HUES6 (cell line): Measurements from ENCODE around the gene ARHGEF1.

ENCODE experiments used
- H3K27ac ChIP-seq: 2 replicates; pipeline ENCODE4 v1.7.0; 2013; ENCODE audit warnings: low read depth, mild to moderate bottlenecking, low read length, inconsistent platforms
- H3K27me3 ChIP-seq: 2 replicates; pipeline ENCODE4 v1.6.1; 2013; ENCODE audit warnings: low read length; ENCODE audit not compliant: control insufficient read depth, insufficient read depth
- H3K36me3 ChIP-seq: 2 replicates; pipeline ENCODE4 v1.6.1; 2013; ENCODE audit warnings: low read length; ENCODE audit not compliant: control insufficient read depth, insufficient read depth
- H3K4me1 ChIP-seq: 2 replicates; pipeline ENCODE4 v1.6.1; 2013; ENCODE audit warnings: low read length; ENCODE audit not compliant: control insufficient read depth, insufficient read depth
- H3K4me3 ChIP-seq: 2 replicates; pipeline ENCODE4 v1.5.1; 2013; ENCODE audit warnings: low read depth, low read length
- H3K9ac ChIP-seq: one replicate; pipeline ENCODE4 v1.6.1; 2013; ENCODE audit warnings: mild to moderate bottlenecking, low read length
- H3K9me3 ChIP-seq: 2 replicates; pipeline ENCODE4 v1.6.1; 2013; ENCODE audit warnings: low read depth, low read length; ENCODE audit not compliant: control insufficient read depth, insufficient read depth

The ARHGEF1 gene

GRCh38 chr19:41862445-41862986, 20.5 kb upstream of the ARHGEF1 start:
- Histone ChIP-seq H3K9ac (peak overlapping the region; percentile 99), H3K36me3 (peaks cover 67% of the 10 kb centered on the region), H3K27ac (peak overlapping the region; percentile 1; the same call in 1 of the 2 replicates), H3K4me1 (peaks cover 24% of the 10 kb centered on the region), H3K27me3 (no peaks in the 10 kb centered on the region), H3K4me3 (peak overlapping the region; percentile 82), H3K9me3 (no peaks in the 10 kb centered on the region)

- no peak overlapping the region for H3K9ac ChIP-seq
- H3K4me3 ChIP-seq: no peak overlapping the region
- H3K9me3 ChIP-seq: no peaks in the 10 kb centered on the region
- peaks cover 76% of the 10 kb centered on the region for H3K36me3 ChIP-seq
- H3K27me3 ChIP-seq: no peaks in the 10 kb centered on the region
- H3K4me1 ChIP-seq: peaks cover 24% of the 10 kb centered on the region
- H3K27ac ChIP-seq: no peak overlapping the region
These were observed 19.6 kb upstream of the ARHGEF1 start for GRCh38 chr19:41863209-41863931.

- Histone ChIP-seq H3K4me1 (peaks cover 24% of the 10 kb centered on the region), H3K27ac (no peak overlapping the region), H3K9ac (peak overlapping the region; percentile 45), H3K27me3 (no peaks in the 10 kb centered on the region), H3K9me3 (no peaks in the 10 kb centered on the region), H3K4me3 (no peak overlapping the region), H3K36me3 (peaks cover 86% of the 10 kb centered on the region)
These were observed 18.6 kb upstream of the ARHGEF1 start for GRCh38 chr19:41864374-41864773.

GRCh38 chr19:41866284-41866683, 16.7 kb upstream of the ARHGEF1 start:
- Histone ChIP-seq H3K9ac (no peak overlapping the region), H3K36me3 (peaks cover 95% of the 10 kb centered on the region), H3K27me3 (no peaks in the 10 kb centered on the region), H3K9me3 (no peaks in the 10 kb centered on the region), H3K27ac (peak overlapping the region; percentile 29; the same call in 1 of the 2 replicates), H3K4me1 (peaks cover 18% of the 10 kb centered on the region), H3K4me3 (no peak overlapping the region)

DNA sequence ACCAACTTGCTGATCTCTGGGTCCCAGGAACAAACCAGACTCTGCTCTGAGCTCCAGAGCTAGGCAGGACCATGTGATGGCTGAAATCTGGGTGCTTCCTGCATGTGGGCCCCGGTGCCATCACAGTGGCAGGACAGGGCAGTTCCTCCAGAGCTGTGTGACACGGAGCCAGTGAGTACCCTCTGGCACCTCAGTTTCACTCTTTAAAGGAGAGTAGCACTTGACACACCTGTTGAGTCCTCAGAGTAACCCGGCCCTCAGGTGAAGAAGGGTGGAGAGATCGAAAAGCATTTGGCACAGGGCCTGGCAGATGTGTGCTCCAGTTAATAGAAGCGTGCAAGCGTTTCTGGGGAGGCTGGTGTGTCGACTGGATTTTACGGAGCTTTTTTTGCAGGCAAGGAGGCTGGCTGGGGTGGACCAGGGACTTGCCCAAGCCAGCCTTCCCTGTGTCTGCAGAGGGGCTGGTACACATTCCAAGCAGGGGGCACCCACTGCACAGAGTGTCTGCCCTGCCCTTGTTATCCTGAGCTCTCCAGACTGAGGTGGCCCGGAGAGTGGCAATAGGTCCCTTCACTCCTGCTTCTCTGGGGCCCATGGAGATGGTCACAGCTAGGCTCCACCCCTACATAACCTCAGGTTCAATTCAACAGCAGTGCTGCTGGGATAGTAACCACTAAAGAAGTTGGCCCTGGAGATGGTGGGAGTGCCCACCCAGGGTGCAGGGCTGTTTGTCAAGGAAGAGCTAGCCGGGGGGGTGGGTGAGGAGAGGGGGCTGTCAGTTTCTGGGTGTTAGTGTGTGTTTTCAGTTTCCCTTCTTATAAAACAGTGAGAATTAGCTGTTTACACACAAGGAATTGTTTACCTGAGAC, 14.6 kb upstream of the ARHGEF1 start:
- Histone ChIP-seq H3K27me3 (no peaks in the 10 kb centered on the region), H3K9ac (peak overlapping the region; percentile 31), H3K4me1 (peaks cover 7% of the 10 kb centered on the region; the same call in 1 of the 2 replicates), H3K27ac (peak overlapping the region; percentile 37; the same call in 1 of the 2 replicates), H3K4me3 (no peak overlapping the region), H3K36me3 (peaks cover 83% of the 10 kb centered on the region), H3K9me3 (no peaks in the 10 kb centered on the region)

DNA sequence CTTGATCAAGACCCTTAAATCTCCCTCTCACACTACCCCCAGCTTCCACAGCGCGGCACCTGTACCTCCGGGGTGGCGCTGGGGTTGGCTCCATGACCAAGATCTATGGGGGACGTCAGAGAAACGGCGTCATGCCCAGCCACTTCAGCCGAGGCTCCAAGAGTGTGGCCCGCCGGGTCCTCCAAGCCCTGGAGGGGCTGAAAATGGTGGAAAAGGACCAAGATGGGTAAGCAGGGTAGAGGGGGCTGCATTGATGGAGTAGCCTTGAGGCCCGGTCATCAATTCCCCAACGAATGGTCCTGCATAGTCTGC, 14.0 kb upstream of the ARHGEF1 start:
- H3K9ac ChIP-seq: no peak overlapping the region
- no peak overlapping the region for H3K27ac ChIP-seq
- H3K4me1 ChIP-seq: peaks cover 7% of the 10 kb centered on the region; the same call in 1 of the 2 replicates
- H3K27me3 ChIP-seq: no peaks in the 10 kb centered on the region
- peaks cover 78% of the 10 kb centered on the region for H3K36me3 ChIP-seq
- no peaks in the 10 kb centered on the region for H3K9me3 ChIP-seq
- no peak overlapping the region for H3K4me3 ChIP-seq

DNA sequence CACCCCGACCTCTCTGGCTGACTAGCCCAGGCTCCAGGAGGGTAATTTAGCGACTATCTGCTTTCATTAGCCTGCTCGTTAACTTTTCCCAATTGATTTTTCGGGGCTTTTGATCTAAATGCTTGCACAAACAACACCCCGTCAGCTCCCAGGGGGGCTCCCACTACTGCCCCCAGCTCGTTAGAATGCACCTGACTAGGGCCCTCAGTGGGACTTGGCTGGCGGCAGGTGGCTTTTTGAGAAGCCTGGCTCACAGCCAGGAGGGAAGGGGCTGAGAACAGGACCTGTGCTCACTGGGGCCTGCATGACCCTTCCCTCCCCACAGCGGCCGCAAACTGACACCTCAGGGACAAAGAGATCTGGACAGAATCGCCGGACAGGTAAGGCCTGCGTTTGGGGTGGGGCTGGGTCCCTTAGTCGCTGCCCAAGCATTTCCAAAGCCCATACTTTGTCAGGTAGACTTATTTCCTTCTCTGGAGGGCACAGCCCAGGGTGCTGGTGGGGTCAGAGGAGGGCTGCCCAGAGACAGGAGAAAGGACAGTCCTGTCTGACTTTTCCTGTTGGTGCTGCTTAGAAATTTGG, 13.5 kb upstream of the ARHGEF1 start:
- Histone ChIP-seq H3K4me1 (0 out of 2 replicates have a peak, but pooled peaks cover 2% of the 10 kb centered on the region), H3K9ac (no peak overlapping the region), H3K27ac (no peak overlapping the region), H3K27me3 (no peaks in the 10 kb centered on the region), H3K4me3 (no peak overlapping the region), H3K9me3 (no peaks in the 10 kb centered on the region), H3K36me3 (peaks cover 73% of the 10 kb centered on the region)

- Histone ChIP-seq H3K4me1 (no peaks in the 10 kb centered on the region), H3K36me3 (peaks cover 63% of the 10 kb centered on the region), H3K27ac (no peak overlapping the region)
These were observed 12.5 kb upstream of the ARHGEF1 start for GRCh38 chr19:41870401-41870873.

DNA sequence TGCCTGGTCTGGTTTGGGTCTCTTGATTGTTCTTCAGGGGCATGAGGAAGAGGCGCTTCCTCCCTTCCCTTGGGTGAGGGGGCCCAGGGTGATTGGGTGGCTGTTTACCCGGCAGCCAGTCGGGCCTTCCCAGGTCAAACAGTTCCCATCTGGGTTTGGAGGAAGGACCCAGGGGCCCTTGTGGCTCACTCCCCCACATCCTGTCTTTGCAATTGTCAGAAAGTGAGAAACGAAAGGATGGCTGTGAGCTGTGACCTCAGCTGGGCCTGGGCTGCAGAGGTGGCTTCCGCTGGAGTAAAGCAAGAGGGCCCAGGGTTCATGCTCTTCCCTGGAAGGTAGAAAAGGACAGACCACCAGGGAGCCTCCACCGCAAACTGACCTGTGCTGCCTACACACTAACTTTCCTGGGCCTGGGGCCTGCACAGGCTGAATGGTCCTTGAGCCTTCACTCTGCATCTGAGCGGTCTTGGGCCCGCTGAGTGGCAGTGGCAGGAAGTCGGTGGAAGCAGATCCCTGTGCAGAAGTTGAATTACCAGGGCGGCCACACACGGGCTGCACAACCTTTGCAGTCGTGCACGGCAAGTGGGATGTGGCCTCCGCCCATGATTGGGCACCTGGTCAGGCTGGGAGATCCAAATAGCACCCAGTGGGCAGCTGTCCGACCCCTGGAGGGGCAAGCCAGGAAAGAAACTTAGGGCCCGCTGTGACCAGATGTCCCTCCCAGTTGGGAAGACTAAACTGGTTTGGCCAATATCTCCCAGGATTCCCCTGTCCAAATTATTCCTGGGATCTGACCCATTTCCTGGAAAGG, 11.2 kb upstream of the ARHGEF1 start:
- no peak overlapping the region for H3K4me3 ChIP-seq
- no peak overlapping the region for H3K27ac ChIP-seq
- no peak overlapping the region for H3K9ac ChIP-seq
- peaks cover 53% of the 10 kb centered on the region for H3K36me3 ChIP-seq
- peaks cover under 1% of the 10 kb centered on the region; the same call in 1 of the 2 replicates for H3K27me3 ChIP-seq
- no peaks in the 10 kb centered on the region for H3K9me3 ChIP-seq
- no peaks in the 10 kb centered on the region for H3K4me1 ChIP-seq

More at GRCh38 chr19:41870401-41870873, 12.5 kb upstream of the ARHGEF1 start:
- Histone ChIP-seq H3K9me3 (no peaks in the 10 kb centered on the region), H3K9ac (no peak overlapping the region), H3K4me3 (no peak overlapping the region), H3K27me3 (no peaks in the 10 kb centered on the region)

GRCh38 chr19:41872384-41872774, 10.6 kb upstream of the ARHGEF1 start:
- no peak overlapping the region for H3K4me3 ChIP-seq
- H3K36me3 ChIP-seq: peaks cover 47% of the 10 kb centered on the region
- H3K27me3 ChIP-seq: peaks cover 5% of the 10 kb centered on the region
- no peak overlapping the region for H3K9ac ChIP-seq
- H3K9me3 ChIP-seq: no peaks in the 10 kb centered on the region
- H3K27ac ChIP-seq: no peak overlapping the region
- H3K4me1 ChIP-seq: 0 out of 2 replicates have a peak, but pooled peaks cover 2% of the 10 kb centered on the region
